ENCODE results near the gene KRT77.
A peak's percentile ranks its signal among the peaks of the same experiment; 100 is the strongest.

KRT77 gene

GRCh38 chr12:52669426-52669825 lies 33.9 kb downstream of the KRT77 start:
- no peak for TF ChIP-seq CTCF (IDR thresholded peaks at IDR 0.05; ENCODE audit: insufficient read depth, low read depth, low read length, missing control alignments)
- no peak for DNase-seq (ENCODE audit: low read depth)
- no peak overlapping the region for H3K4me3 ChIP-seq (ENCODE audit: low read depth, low read length)

- no peak for DNase-seq (ENCODE audit: low read depth)
- H3K4me3 ChIP-seq (ENCODE audit: low read depth, low read length): no peak overlapping the region
- no peak for TF ChIP-seq CTCF (IDR thresholded peaks at IDR 0.05; ENCODE audit: insufficient read depth, low read depth, low read length, missing control alignments)
Measured at GRCh38 chr12:52667931-52668330, 35.4 kb downstream of the KRT77 start.

GRCh38 chr12:52667509-52667908 lies 35.8 kb downstream of the KRT77 start:
- TF ChIP-seq CTCF (IDR thresholded peaks at IDR 0.05; ENCODE audit: insufficient read depth, low read depth, low read length, missing control alignments): peak; percentile 20
- no peak overlapping the region for H3K4me3 ChIP-seq (ENCODE audit: low read depth, low read length)
- DNase-seq (ENCODE audit: low read depth): no peak

GRCh38 chr12:52666471-52666870 lies 36.9 kb downstream of the KRT77 start:
- TF ChIP-seq CTCF (IDR thresholded peaks at IDR 0.05; ENCODE audit: insufficient read depth, low read depth, low read length, missing control alignments): no peak
- no peak for DNase-seq (ENCODE audit: low read depth)
- no peak overlapping the region for H3K4me3 ChIP-seq (ENCODE audit: low read depth, low read length)

- no peak for DNase-seq (ENCODE audit: low read depth)
- H3K4me3 ChIP-seq (ENCODE audit: low read depth, low read length): no peak overlapping the region
- TF ChIP-seq CTCF (IDR thresholded peaks at IDR 0.05; ENCODE audit: insufficient read depth, low read depth, low read length, missing control alignments): no peak
Measured at GRCh38 chr12:52663420-52663819, 39.9 kb downstream of the KRT77 start.

GRCh38 chr12:52662918-52663229 lies 40.5 kb downstream of the KRT77 start:
- no peak for TF ChIP-seq CTCF (IDR thresholded peaks at IDR 0.05; ENCODE audit: insufficient read depth, low read depth, low read length, missing control alignments)
- H3K4me3 ChIP-seq (ENCODE audit: low read depth, low read length): no peak overlapping the region
- DNase-seq (ENCODE audit: low read depth): no peak

GRCh38 chr12:52662093-52662917 lies 41.0 kb downstream of the KRT77 start:
- TF ChIP-seq CTCF (IDR thresholded peaks at IDR 0.05; ENCODE audit: insufficient read depth, low read depth, low read length, missing control alignments): no peak
- DNase-seq (ENCODE audit: low read depth): no peak
- no peak overlapping the region for H3K4me3 ChIP-seq (ENCODE audit: low read depth, low read length)
